ENCODE measurements around the gene SRBD1.

GRCh38 chr2:45636008-45636407 is 24.9 kb upstream of the SRBD1 start:
- TF ChIP-seq POLR2A (IDR thresholded peaks at IDR 0.05) (no peak), CTCF (IDR thresholded peaks at IDR 0.05) (no peak), POLR2AphosphoS5 (IDR thresholded peaks at IDR 0.05; ENCODE audit: insufficient read depth in 1 of 2, low read depth in 1 of 2) (no peak)
